Right lobe of liver (tissue), 6 donors: ENCODE results near the gene S100A12. TPM values are rescaled to one million over a fixed set of nuclear protein-coding genes. Genes with fewer than 3 reads are reported as not detected.
A peak's percentile ranks its signal among the peaks of the same experiment; 100 is the strongest.

Source experiments
- ATAC-seq, 4 donors: fragments of 200-7000 bp; cut with Tn5 transposase; one replicate each; pipeline ENCODE4 v1.9.1; 2020; ENCODE audit warnings: mild to moderate bottlenecking in 4 of 4, moderate library complexity in 4 of 4
- DNase-seq, 3 donors: peaks; one replicate each; pipeline ENCODE4 v3.0.0-alpha.2; 2020
- H3K27ac ChIP-seq, 3 donors: fragments of 200-600 bp; one replicate each; pipeline ENCODE4 v1.8.0; 2022
- H3K27me3 ChIP-seq, 2 donors: fragments of 200-600 bp; one replicate each; pipeline ENCODE4 v1.8.0; 2022
- H3K36me3 ChIP-seq, 4 donors: fragments of 200-600 bp; sonication (generic) in 1 of 4; one replicate each; pipeline versions ENCODE4 v1.5.1 to v1.8.0; 2017 to 2022; ENCODE audit warnings: control low read depth in 1 of 4
- H3K4me1 ChIP-seq, 4 donors: fragments of 200-600 bp; sonication (generic) in 1 of 4; one replicate each; pipeline versions ENCODE4 v1.5.1 to v1.8.0; 2017 to 2022; ENCODE audit warnings: control low read depth in 1 of 4
- H3K4me3 ChIP-seq, 3 donors: fragments of 200-600 bp; one replicate each; pipeline ENCODE4 v1.8.0; 2022
- H3K9me3 ChIP-seq, 4 donors: fragments of 200-600 bp; sonication (generic) in 1 of 4; one replicate each; pipeline versions ENCODE4 v1.5.1 to v1.8.0; 2017 to 2022; ENCODE audit warnings: control low read depth in 1 of 4
- POLR2A ChIP-seq: fragments of 450-650 bp; IDR thresholded peaks from one replicate; pipeline ENCODE4 v1.6.1; 2017; ENCODE audit warnings: antibody characterized with exemption, mild to moderate bottlenecking
- WGBS: methylation state at CpG from one replicate; pipeline ENCODE4 v1.1.6; 2018; ENCODE audit warnings: low coverage, low lambda C conversion rate; ENCODE audit not compliant: insufficient coverage; ENCODE audit errors: missing lambda C conversion rate; 5-methylcytosine and 5-hydroxymethylcytosine counted together
- intact Hi-C, 2 donors: fragments of 100-400 bp; cut with DNase I; formaldehyde crosslinking; loops; one replicate each; pipeline versions ENCODE4 v1.11.2 to v1.14.1; 2022
- total RNA-seq, 6 experiments: library from RNA; depleted of rRNA in 2 of 6; stranded (reverse); fragments of >200 nt in 2 of 6; fragmentation: NEBNext Ultra II Directional in 3 of 6; extraction: Animal tissue kit (Norgen Biotek cat#: 25700) in 3 of 6; gene quantifications; one replicate each; pipeline versions ENCODE4 v1.1.0 to v1.2.4, GENCODE V29; 2016 to 2023
- TF ChIP-seq, protein P1 (sequence below), 4 donors: fragments of 200-600 bp in 3 of 4; fragments of 450-650 bp in 1 of 4; IDR thresholded peaks; one replicate each; pipeline versions ENCODE4 v1.5.1 to v1.8.0; 2016 to 2022; ENCODE audit warnings: antibody characterized with exemption in 4 of 4, mild to moderate bottlenecking in 2 of 4
- donor health status: DM: no; HTN: yes; CAD: no.
- donor health status: DM: no; HTN: no; CAD: no.
- donor health status: DM: no; HTN: no; CAD: no.
- donor health status: DM: no; HTN: yes; CAD: no.
- donor health status: DM: no; HTN: yes; CAD: no.

Gene S100A12
- total RNA-seq, 6 experiments from 2014 or later, result 1.5 to 3.8 (median 3.0) TPM

DNA sequence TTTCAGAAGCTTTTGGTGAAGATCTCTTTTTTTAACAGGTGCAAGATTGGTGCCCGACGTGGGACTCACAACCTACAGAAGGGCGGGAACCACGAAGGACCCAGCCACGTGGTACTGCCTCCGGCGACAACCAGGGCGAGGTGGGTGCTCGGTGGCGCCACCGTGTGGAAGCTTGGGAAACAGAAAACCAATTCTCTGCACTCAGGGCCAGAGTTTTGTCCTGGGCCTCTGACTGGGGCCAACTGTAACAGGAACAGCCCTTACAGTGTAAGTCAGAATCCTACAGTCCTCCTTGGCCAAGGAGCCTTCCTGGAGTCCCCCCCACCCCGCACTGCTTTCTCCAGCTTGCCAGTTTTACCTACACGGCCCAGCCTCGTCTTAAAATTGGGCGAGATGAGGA lies 29.3 kb upstream of the S100A12 start:
- TF ChIP-seq, protein P1, sequence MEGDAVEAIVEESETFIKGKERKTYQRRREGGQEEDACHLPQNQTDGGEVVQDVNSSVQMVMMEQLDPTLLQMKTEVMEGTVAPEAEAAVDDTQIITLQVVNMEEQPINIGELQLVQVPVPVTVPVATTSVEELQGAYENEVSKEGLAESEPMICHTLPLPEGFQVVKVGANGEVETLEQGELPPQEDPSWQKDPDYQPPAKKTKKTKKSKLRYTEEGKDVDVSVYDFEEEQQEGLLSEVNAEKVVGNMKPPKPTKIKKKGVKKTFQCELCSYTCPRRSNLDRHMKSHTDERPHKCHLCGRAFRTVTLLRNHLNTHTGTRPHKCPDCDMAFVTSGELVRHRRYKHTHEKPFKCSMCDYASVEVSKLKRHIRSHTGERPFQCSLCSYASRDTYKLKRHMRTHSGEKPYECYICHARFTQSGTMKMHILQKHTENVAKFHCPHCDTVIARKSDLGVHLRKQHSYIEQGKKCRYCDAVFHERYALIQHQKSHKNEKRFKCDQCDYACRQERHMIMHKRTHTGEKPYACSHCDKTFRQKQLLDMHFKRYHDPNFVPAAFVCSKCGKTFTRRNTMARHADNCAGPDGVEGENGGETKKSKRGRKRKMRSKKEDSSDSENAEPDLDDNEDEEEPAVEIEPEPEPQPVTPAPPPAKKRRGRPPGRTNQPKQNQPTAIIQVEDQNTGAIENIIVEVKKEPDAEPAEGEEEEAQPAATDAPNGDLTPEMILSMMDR (IDR thresholded peaks at IDR 0.05), result peak; percentile 51 to 61 (median 59)
- no peak for TF ChIP-seq POLR2A
- WGBS, result 34% methylated on average over 15 of the region's 15 CpGs
- peak; percentile 60 to 75 (median 67) for DNase-seq
- peak; percentile 81 to 84 (median 83) for ATAC-seq
- intact Hi-C loops, result loop anchor here in 1 of 2 donors (10.0 kb wide), 1 partner anchor 50 kb away; the partner anchor contains the start of gene S100A9
- Histone ChIP-seq H3K27ac (no peak overlapping the region), H3K9me3 (no peaks in the 10 kb centered on the region), H3K4me3 (no peak overlapping the region), H3K36me3 (no peaks in the 10 kb centered on the region), H3K27me3 (no peaks in the 10 kb centered on the region), H3K4me1 (no peaks in the 10 kb centered on the region)

DNA sequence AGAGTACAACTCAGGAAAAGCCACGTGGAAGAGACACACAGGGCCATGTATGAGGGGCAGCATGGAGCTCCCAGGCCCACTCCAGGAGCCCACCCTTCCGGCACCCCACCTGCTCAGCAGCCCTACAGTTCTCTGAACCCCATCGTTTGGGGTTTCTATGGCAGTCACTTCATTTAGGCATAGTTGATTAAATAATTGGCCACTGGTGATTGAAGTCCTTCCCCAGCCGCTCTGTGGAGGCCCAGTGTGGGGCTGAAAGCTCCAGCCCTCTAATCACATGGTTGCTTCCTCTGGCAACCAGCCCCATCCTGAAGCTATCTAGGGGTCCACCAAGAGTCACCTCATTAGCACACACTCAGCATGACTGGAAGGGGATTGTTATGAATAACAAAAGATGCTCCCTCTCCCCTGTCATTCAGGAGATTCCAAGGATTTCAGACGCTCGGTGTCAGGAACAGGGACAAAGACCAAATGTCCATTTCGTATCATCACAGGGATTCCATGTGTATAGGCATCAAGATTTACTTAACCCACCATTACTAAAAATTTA lies 28.7 kb upstream of the S100A12 start:
- no peak for ATAC-seq

DNA sequence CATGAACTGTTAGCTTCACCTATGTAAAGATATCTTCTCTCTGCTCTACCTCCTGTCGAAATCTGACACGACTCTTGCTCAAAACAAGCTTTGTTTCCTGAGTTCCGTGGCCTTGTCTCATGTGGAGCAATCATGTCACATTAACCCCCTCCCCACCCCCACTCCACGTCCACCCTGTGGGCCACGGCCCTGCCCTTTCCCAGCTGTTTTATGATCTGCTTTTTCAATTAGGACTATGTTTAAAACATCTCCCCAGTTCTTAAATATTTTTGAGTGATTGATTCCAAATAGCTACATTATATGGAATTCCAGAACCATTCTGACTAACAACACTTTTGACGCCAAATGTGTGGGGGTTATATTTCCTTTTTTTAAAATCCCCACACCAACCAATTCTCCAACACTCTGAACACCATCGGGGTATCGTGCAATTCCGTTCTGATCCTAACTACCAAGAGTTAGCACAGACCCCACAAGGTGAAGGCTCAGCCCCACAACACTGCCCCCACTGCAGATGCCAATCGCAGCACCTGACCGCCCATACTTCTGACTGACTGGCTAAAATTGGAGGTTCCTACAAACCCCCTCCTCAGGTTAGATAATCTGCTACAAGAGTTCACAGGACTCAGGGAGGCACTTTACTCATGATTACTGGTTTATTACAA lies 28.1 kb upstream of the S100A12 start:
- TF ChIP-seq POLR2A, result no peak
- TF ChIP-seq, protein P1 (IDR thresholded peaks at IDR 0.05), result no peak
- Histone ChIP-seq H3K4me3 (no peak overlapping the region), H3K9me3 (no peaks in the 10 kb centered on the region), H3K4me1 (no peaks in the 10 kb centered on the region), H3K27me3 (no peaks in the 10 kb centered on the region), H3K27ac (no peak overlapping the region), H3K36me3 (no peaks in the 10 kb centered on the region)
- DNase-seq, result no peak
- WGBS, result 49% methylated on average over 9 of the region's 11 CpGs
- intact Hi-C loops, result loop anchor here in 1 of 2 donors (10.0 kb wide), 1 partner anchor 49 kb away; the partner anchor contains the start of gene S100A9
- no peak for ATAC-seq

More for the DNA sequence above, 28.7 kb upstream of the S100A12 start:
- 37% methylated on average over 5 of the region's 7 CpGs for WGBS
- intact Hi-C loops, result loop anchor here in 1 of 2 donors (10.0 kb wide), 1 partner anchor 49 kb away; the partner anchor contains the start of gene S100A9
- no peak for DNase-seq
- H3K27ac ChIP-seq, result no peak overlapping the region
- no peaks in the 10 kb centered on the region for H3K4me1 ChIP-seq
- TF ChIP-seq, protein P1 (IDR thresholded peaks at IDR 0.05), result no peak
- TF ChIP-seq POLR2A, result no peak
- no peaks in the 10 kb centered on the region for H3K27me3 ChIP-seq
- no peaks in the 10 kb centered on the region for H3K9me3 ChIP-seq
- H3K4me3 ChIP-seq, result no peak overlapping the region
- no peaks in the 10 kb centered on the region for H3K36me3 ChIP-seq

DNA sequence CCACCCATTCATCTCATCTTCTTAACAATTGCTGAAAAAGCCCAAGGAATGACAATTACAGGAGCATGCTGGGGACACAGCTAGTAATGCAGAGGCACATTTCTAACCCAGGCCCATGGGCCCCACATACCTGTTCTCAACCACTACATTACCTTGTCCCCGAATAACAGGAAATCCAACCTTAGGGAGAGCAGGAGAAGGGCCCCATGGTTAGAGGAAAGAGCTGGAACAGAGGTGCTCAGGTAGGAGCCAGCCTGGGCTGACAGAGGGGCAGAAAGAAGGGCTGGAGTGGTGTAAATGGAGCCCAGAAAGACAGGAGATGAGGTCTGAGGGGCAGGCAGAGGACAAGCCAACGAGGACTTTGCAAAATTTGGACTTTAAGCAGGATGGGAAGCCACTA lies 26.8 kb upstream of the S100A12 start:
- Histone ChIP-seq H3K27me3 (no peaks in the 10 kb centered on the region), H3K9me3 (no peaks in the 10 kb centered on the region), H3K36me3 (no peaks in the 10 kb centered on the region), H3K27ac (no peak overlapping the region), H3K4me3 (no peak overlapping the region), H3K4me1 (no peaks in the 10 kb centered on the region)
- DNase-seq, result no peak
- no peak for ATAC-seq
- WGBS, result 26% methylated on average over 2 of the region's 2 CpGs
- no peak for TF ChIP-seq POLR2A
- TF ChIP-seq, protein P1 (IDR thresholded peaks at IDR 0.05), result no peak
- intact Hi-C loops, result loop anchor here in 1 of 2 donors (10.0 kb wide), 1 partner anchor 47 kb away; the partner anchor contains the start of gene S100A9
